Liver (tissue), 3 donors: ENCODE results near the gene AMOTL1.

ENCODE experiments used
- EGR1 ChIP-seq, 2 donors: IDR thresholded peaks; 2 replicates each; pipeline ENCODE4 v1.6.1; 2016 to 2018; ENCODE audit warnings: antibody characterized with exemption in 2 of 2, low read depth in 2 of 2
- GABPA ChIP-seq, 2 donors: IDR thresholded peaks in 1 of 2; conservative IDR thresholded peaks in 1 of 2; 2 replicates each; pipeline ENCODE4 v1.6.1; 2016; ENCODE audit warnings: antibody characterized with exemption in 2 of 2, mild to moderate bottlenecking in 1 of 2, moderate library complexity in 1 of 2
- HNF4A ChIP-seq, 2 donors: conservative IDR thresholded peaks; 2 replicates each; pipeline ENCODE4 v1.6.1; 2016; ENCODE audit warnings: antibody characterized with exemption in 2 of 2, mild to moderate bottlenecking in 2 of 2
- JUND ChIP-seq, 2 donors: IDR thresholded peaks; 2 replicates each; pipeline ENCODE4 v1.6.1; 2016; ENCODE audit warnings: antibody characterized with exemption in 2 of 2
- NR2F2 ChIP-seq: IDR thresholded peaks from 2 replicates; pipeline ENCODE4 v1.6.1; 2016; ENCODE audit warnings: antibody characterized with exemption
- RAD21 ChIP-seq, 2 donors: IDR thresholded peaks; 2 replicates each; pipeline ENCODE4 v1.6.1; 2016; ENCODE audit warnings: antibody characterized with exemption in 2 of 2, mild to moderate bottlenecking in 2 of 2
- SP1 ChIP-seq: IDR thresholded peaks from 2 replicates; pipeline ENCODE4 v1.6.1; 2018; ENCODE audit warnings: antibody characterized with exemption, mild to moderate bottlenecking
- TAF1 ChIP-seq: conservative IDR thresholded peaks from 2 replicates; pipeline ENCODE4 v1.6.1; 2016; ENCODE audit warnings: antibody characterized with exemption, mild to moderate bottlenecking
- YY1 ChIP-seq: IDR thresholded peaks from 2 replicates; pipeline ENCODE4 v1.6.1; 2016; ENCODE audit warnings: antibody characterized with exemption, mild to moderate bottlenecking
- TF ChIP-seq, protein P1 (sequence below): fragments of 150-350 bp; IDR thresholded peaks from 2 replicates; pipeline ENCODE4 v1.5.1; 2017; ENCODE audit warnings: improper control_type of control experiment, low read depth, low read length; ENCODE audit not compliant: missing input control
- TF ChIP-seq, protein P2 (sequence below): IDR thresholded peaks from 2 replicates; pipeline ENCODE4 v1.6.1; 2016; ENCODE audit warnings: antibody characterized with exemption
- TF ChIP-seq, protein P3 (sequence below): IDR thresholded peaks from 2 replicates; pipeline ENCODE4 v1.6.1; 2016; ENCODE audit warnings: antibody characterized with exemption
- TF ChIP-seq, protein P4 (sequence below): IDR thresholded peaks from 2 replicates; pipeline ENCODE4 v1.6.1; 2016; ENCODE audit warnings: antibody characterized with exemption, mild to moderate bottlenecking
- donor health status: healthy.
- donor health status: healthy.

DNA sequence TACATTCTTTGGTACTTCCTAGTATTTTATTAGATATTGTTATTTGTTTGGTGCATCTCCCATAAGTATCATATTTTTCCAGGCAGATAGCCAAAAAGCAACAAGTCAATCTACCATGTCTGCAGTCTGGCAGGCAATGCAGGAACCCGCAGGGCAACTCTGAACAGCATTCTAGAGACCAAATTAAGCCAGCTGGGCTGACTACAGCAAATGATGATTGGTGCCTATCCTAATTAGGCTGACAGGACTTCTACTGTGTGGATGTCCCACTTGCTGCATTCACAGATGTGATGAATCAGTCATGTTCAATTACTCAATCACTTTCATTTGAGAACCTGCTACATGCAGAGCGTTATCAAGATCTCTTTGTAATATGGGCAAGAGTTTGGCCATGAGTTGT lies 40.3 kb upstream of the AMOTL1 start:
- TF ChIP-seq JUND (IDR thresholded peaks at IDR 0.05) (no peak), RAD21 (IDR thresholded peaks at IDR 0.05) (no peak), TAF1 (no peak), GABPA (IDR thresholded peaks at IDR 0.05 in 1 of 2, conservative IDR thresholded peaks at IDR 0.05 in 1 of 2) (no peak), YY1 (no peak), SP1 (no peak), EGR1 (IDR thresholded peaks at IDR 0.05; ENCODE audit: low read depth in 2 of 2) (no peak), HNF4A (conservative IDR thresholded peaks at IDR 0.05) (no peak), NR2F2 (no peak)
- TF ChIP-seq, protein P1, sequence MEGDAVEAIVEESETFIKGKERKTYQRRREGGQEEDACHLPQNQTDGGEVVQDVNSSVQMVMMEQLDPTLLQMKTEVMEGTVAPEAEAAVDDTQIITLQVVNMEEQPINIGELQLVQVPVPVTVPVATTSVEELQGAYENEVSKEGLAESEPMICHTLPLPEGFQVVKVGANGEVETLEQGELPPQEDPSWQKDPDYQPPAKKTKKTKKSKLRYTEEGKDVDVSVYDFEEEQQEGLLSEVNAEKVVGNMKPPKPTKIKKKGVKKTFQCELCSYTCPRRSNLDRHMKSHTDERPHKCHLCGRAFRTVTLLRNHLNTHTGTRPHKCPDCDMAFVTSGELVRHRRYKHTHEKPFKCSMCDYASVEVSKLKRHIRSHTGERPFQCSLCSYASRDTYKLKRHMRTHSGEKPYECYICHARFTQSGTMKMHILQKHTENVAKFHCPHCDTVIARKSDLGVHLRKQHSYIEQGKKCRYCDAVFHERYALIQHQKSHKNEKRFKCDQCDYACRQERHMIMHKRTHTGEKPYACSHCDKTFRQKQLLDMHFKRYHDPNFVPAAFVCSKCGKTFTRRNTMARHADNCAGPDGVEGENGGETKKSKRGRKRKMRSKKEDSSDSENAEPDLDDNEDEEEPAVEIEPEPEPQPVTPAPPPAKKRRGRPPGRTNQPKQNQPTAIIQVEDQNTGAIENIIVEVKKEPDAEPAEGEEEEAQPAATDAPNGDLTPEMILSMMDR = no peak
- TF ChIP-seq, protein P2, sequence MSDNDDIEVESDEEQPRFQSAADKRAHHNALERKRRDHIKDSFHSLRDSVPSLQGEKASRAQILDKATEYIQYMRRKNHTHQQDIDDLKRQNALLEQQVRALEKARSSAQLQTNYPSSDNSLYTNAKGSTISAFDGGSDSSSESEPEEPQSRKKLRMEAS = no peak
- TF ChIP-seq, protein P3, sequence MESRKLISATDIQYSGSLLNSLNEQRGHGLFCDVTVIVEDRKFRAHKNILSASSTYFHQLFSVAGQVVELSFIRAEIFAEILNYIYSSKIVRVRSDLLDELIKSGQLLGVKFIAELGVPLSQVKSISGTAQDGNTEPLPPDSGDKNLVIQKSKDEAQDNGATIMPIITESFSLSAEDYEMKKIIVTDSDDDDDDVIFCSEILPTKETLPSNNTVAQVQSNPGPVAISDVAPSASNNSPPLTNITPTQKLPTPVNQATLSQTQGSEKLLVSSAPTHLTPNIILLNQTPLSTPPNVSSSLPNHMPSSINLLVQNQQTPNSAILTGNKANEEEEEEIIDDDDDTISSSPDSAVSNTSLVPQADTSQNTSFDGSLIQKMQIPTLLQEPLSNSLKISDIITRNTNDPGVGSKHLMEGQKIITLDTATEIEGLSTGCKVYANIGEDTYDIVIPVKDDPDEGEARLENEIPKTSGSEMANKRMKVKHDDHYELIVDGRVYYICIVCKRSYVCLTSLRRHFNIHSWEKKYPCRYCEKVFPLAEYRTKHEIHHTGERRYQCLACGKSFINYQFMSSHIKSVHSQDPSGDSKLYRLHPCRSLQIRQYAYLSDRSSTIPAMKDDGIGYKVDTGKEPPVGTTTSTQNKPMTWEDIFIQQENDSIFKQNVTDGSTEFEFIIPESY = no peak
- TF ChIP-seq, protein P4, sequence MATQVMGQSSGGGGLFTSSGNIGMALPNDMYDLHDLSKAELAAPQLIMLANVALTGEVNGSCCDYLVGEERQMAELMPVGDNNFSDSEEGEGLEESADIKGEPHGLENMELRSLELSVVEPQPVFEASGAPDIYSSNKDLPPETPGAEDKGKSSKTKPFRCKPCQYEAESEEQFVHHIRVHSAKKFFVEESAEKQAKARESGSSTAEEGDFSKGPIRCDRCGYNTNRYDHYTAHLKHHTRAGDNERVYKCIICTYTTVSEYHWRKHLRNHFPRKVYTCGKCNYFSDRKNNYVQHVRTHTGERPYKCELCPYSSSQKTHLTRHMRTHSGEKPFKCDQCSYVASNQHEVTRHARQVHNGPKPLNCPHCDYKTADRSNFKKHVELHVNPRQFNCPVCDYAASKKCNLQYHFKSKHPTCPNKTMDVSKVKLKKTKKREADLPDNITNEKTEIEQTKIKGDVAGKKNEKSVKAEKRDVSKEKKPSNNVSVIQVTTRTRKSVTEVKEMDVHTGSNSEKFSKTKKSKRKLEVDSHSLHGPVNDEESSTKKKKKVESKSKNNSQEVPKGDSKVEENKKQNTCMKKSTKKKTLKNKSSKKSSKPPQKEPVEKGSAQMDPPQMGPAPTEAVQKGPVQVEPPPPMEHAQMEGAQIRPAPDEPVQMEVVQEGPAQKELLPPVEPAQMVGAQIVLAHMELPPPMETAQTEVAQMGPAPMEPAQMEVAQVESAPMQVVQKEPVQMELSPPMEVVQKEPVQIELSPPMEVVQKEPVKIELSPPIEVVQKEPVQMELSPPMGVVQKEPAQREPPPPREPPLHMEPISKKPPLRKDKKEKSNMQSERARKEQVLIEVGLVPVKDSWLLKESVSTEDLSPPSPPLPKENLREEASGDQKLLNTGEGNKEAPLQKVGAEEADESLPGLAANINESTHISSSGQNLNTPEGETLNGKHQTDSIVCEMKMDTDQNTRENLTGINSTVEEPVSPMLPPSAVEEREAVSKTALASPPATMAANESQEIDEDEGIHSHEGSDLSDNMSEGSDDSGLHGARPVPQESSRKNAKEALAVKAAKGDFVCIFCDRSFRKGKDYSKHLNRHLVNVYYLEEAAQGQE = no peak
